ENCODE results near the gene KMT5C. TPM values are rescaled to one million over a fixed set of nuclear protein-coding genes. Genes with fewer than 3 reads are reported as not detected.
A peak's percentile ranks its signal among the peaks of the same experiment; 100 is the strongest.

KMT5C gene
- total and polyA plus RNA-seq, 2 donors (not counting 1 experiment from before 2014, with no cell fraction given): 22.2 to 23.6 TPM

- H3K4me3 Mint-ChIP-seq: peak overlapping the region; percentile 89
- H3K4me3 ChIP-seq (ENCODE audit: control extremely low read depth in 1 of 5, extremely low read depth in 1 of 5, insufficient read depth in 1 of 5, low read depth in 2 of 5, low read length in 4 of 5): peak overlapping the region in 4 of 5 experiments; percentile 31 to 99 (median 98)
- H3K9ac ChIP-seq (ENCODE audit: low read length): peak overlapping the region; percentile 96
- ATAC-seq (ENCODE audit: low read depth): no peak
- no peaks in the 10 kb centered on the region for H3K9me3 Mint-ChIP-seq (ENCODE audit: insufficient read depth)
- H3K27ac ChIP-seq (ENCODE audit: low read length in 2 of 2): no peak overlapping the region
- peak overlapping the region; percentile 73 for H3K27ac Mint-ChIP-seq
- DNase-seq: peak; percentile 46
- ChIA-PET CTCF (interaction anchor here (0.6 to 3.1 kb wide), 19 partner anchors 9 to 321 kb away, joined by 3 to 39 read pairs (median 5); partner anchors contain the start of genes CCDC106, HSPBP1, KMT5C and RDH13), POLR2A (interaction anchor here (0.6 to 2.6 kb wide), 10 partner anchors 16 to 242 kb away, joined by 3 to 12 read pairs (median 5); partner anchors contain the start of genes ISOC2, KMT5C, PPP6R1 and UBE2S)
- H3K4me2 ChIP-seq (replicated peaks; ENCODE audit: low read depth, low read length, poor library complexity, severe bottlenecking): peak overlapping the region; percentile 74
- H3K79me2 ChIP-seq (ENCODE audit: control insufficient read depth, insufficient read depth, low read length): peaks cover 39% of the 10 kb centered on the region
- peaks cover 0 to 18% of the 10 kb centered on the region in 2 experiments for H3K36me3 ChIP-seq (replicated peaks in 1 of 2; ENCODE audit: control extremely low read depth in 1 of 2, control insufficient read depth in 1 of 2, extremely low read depth in 1 of 2, insufficient read depth in 2 of 2, low read length in 1 of 2)
- no peaks in the 10 kb centered on the region for H3K27me3 ChIP-seq (replicated peaks in 1 of 4; ENCODE audit: control extremely low read depth in 1 of 4, control insufficient read depth in 3 of 4, insufficient read depth in 4 of 4, low read length in 3 of 4)
- H2AFZ ChIP-seq (ENCODE audit: insufficient read depth, low read depth, low read length, poor library complexity, severe bottlenecking): peak overlapping the region; percentile 88
- peaks cover 35 to 47% of the 10 kb centered on the region in 2 donors for H3K4me1 ChIP-seq (ENCODE audit: control insufficient read depth in 2 of 2, insufficient read depth in 2 of 2, low read length in 2 of 2)
- TF ChIP-seq CTCF (IDR thresholded peaks at IDR 0.05) (no peak), EZH2 (IDR thresholded peaks at IDR 0.05; ENCODE audit: borderline replicate concordance, insufficient read depth, low read depth, low read length, poor library complexity, severe bottlenecking) (no peak)
- intact Hi-C loops (cut with micrococcal nuclease): no loop called here
- WGBS (ENCODE audit: insufficient coverage): 3% methylated on average over 80 of the region's 88 CpGs
- peaks cover 48% of the 10 kb centered on the region for H3K4me1 Mint-ChIP-seq
- H3K9me3 ChIP-seq (ENCODE audit: control extremely low read depth in 1 of 3, control insufficient read depth in 2 of 3, insufficient read depth in 1 of 3, low read length in 2 of 3): no peaks in the 10 kb centered on the region
- H3K27me3 Mint-ChIP-seq: no peaks in the 10 kb centered on the region
- peaks cover 32% of the 10 kb centered on the region for H4K20me1 ChIP-seq (ENCODE audit: control insufficient read depth, insufficient read depth, low read length, poor library complexity, severe bottlenecking)
These were observed 43.8 kb downstream of the KMT5C start for GRCh38 chr19:55383279-55384130.

Data from B cell (primary cell).